Body of pancreas (tissue), 4 donors: ENCODE data around the gene ERVV-1. TPM values are rescaled to one million over a fixed set of nuclear protein-coding genes. Genes with fewer than 3 reads are reported as not detected.
"Not testable (repeated sequence)": the region's sequence is repeated elsewhere in the genome, so short reads cannot be mapped to it uniquely, and the experiment has no call there.

Source experiments
- ATAC-seq: fragments of 150-250 bp; one replicate; pipeline ENCODE4 v1.9.1; 2016
- DNase-seq, 4 donors: peaks; one replicate each; pipeline ENCODE4 v3.0.0-alpha.2; 2019
- H3K27ac ChIP-seq, 4 donors: fragments of 200-600 bp; sonication (generic); 1 replicate in 3 of 4; 2 replicates in 1 of 4; pipeline versions ENCODE4 v1.5.1 to v1.6.1; 2016 to 2019; ENCODE audit warnings: mild to moderate bottlenecking in 1 of 4, mixed read lengths in 1 of 4, moderate library complexity in 1 of 4
- H3K27me3 ChIP-seq, 2 donors: fragments of 200-600 bp; sonication (generic); one replicate each; pipeline ENCODE4 v1.6.0; 2016; ENCODE audit warnings: mild to moderate bottlenecking in 1 of 2
- H3K36me3 ChIP-seq, 2 donors: fragments of 200-600 bp; sonication (generic); replicated peaks in 1 of 2; 2 replicates each; pipeline ENCODE4 v1.5.1; 2016; ENCODE audit warnings: low read depth in 2 of 2; ENCODE audit not compliant: insufficient read depth in 1 of 2
- H3K4me1 ChIP-seq: fragments of 200-600 bp; sonication (generic); one replicate; pipeline ENCODE4 v1.6.0; 2016
- H3K4me3 ChIP-seq, 2 donors: fragments of 200-600 bp; sonication (generic); 1 replicate in 1 of 2; 2 replicates in 1 of 2; pipeline ENCODE4 v1.5.1; 2016 to 2019
- H3K9me3 ChIP-seq, 3 donors: fragments of 200-600 bp; sonication (generic); 1 replicate in 2 of 3; 2 replicates in 1 of 3; pipeline ENCODE4 v1.5.1; 2016
- CTCF ChIP-seq, 7 experiments: fragments of 450-650 bp in 4 of 7; fragments of 200-600 bp in 3 of 7; sonication (generic) in 3 of 7; IDR thresholded peaks; one replicate each; pipeline ENCODE4 v1.5.1; 2016 to 2019; ENCODE audit warnings: antibody characterized with exemption in 7 of 7
- POLR2A ChIP-seq, 3 donors: fragments of 450-650 bp; IDR thresholded peaks; one replicate each; pipeline ENCODE4 v1.6.1; 2016; ENCODE audit warnings: antibody characterized with exemption in 3 of 3, mild to moderate bottlenecking in 2 of 3
- WGBS, 2 donors: methylation state at CpG; one replicate each; pipeline ENCODE4 v1.1.5; 2017; 5-methylcytosine and 5-hydroxymethylcytosine counted together
- intact Hi-C: fragments of 100-400 bp; cut with DNase I; formaldehyde crosslinking; loops from one replicate; pipeline ENCODE4 v1.15.1; 2023
- total RNA-seq, 2 donors: library from RNA; depleted of rRNA; stranded (reverse); fragments of >200 nt; gene quantifications; one replicate each; pipeline ENCODE4 v1.1.0, GENCODE V29; 2016

The ERVV-1 gene
- total RNA-seq: not detected

- H3K27me3 ChIP-seq: no peaks in the 10 kb centered on the region
- intact Hi-C loops: no loop called here
- H3K9me3 ChIP-seq: peaks cover 0 to 7% (median 0%) of the 10 kb centered on the region in 3 donors
- ATAC-seq (no peak), DNase-seq (no peak)
- H3K27ac ChIP-seq: no peak within 1 kb of the TSS
- no peak within 1 kb of the TSS for H3K4me3 ChIP-seq
- no peak for TF ChIP-seq CTCF (IDR thresholded peaks at IDR 0.05)
- no peak for TF ChIP-seq POLR2A (IDR thresholded peaks at IDR 0.05)
- WGBS, 2 donors: 82 to 85% methylated on average over 7 of the region's 7 CpGs
- H3K36me3 ChIP-seq: no peaks in the 10 kb centered on the region
- H3K4me1 ChIP-seq: no peaks in the 10 kb centered on the region
These were observed at the start of gene ERVV-1 for GRCh38 chr19:53013621-53014020. Gene ERVV-1 (plus strand): TSS chr19:53013921. CDS start chr19:53014091, 170 bp downstream.

GRCh38 chr19:52967772-52968171 is 45.9 kb upstream of the ERVV-1 start:
- TF ChIP-seq POLR2A (IDR thresholded peaks at IDR 0.05) (no peak), CTCF (IDR thresholded peaks at IDR 0.05) (no peak)
- peaks cover 8% of the 10 kb centered on the region for H3K4me1 ChIP-seq
- no peak overlapping the region for H3K4me3 ChIP-seq
- H3K27me3 ChIP-seq: no peaks in the 10 kb centered on the region
- intact Hi-C loops: no loop called here
- H3K9me3 ChIP-seq: no peaks in the 10 kb centered on the region
- DNase-seq: no peak
- H3K36me3 ChIP-seq: no peaks in the 10 kb centered on the region
- no peak for ATAC-seq
- no peak overlapping the region for H3K27ac ChIP-seq
- 85 to 87% methylated on average over 2 of the region's 2 CpGs for WGBS, 2 donors

- TF ChIP-seq CTCF (IDR thresholded peaks at IDR 0.05) (no peak), POLR2A (IDR thresholded peaks at IDR 0.05) (no peak)
- intact Hi-C loops: no loop called here
- H3K4me3 ChIP-seq: no peak overlapping the region
- H3K36me3 ChIP-seq: no peaks in the 10 kb centered on the region
- H3K27me3 ChIP-seq: no peaks in the 10 kb centered on the region
- DNase-seq (no peak), ATAC-seq (no peak)
- no peaks in the 10 kb centered on the region for H3K4me1 ChIP-seq
- H3K9me3 ChIP-seq: peaks cover 0 to 13% (median 0%) of the 10 kb centered on the region in 3 donors
- H3K27ac ChIP-seq: no peak overlapping the region
- WGBS, 2 donors: 36 to 46% methylated on average over 4 of the region's 4 CpGs
These were observed 32.4 kb upstream of the ERVV-1 start for GRCh38 chr19:52981329-52981728.

GRCh38 chr19:52983167-52983566 is 30.6 kb upstream of the ERVV-1 start:
- H3K4me3 ChIP-seq, DNase-seq, intact Hi-C loops, H3K27ac ChIP-seq, H3K36me3 ChIP-seq, H3K4me1 ChIP-seq, ATAC-seq, H3K27me3 ChIP-seq: not testable (repeated sequence)
- peaks cover 0 to 13% (median 0%) of the 10 kb centered on the region in 3 donors for H3K9me3 ChIP-seq
- WGBS, 2 donors: 72 to 82% methylated on average over 3 of the region's 3 CpGs

GRCh38 chr19:52987221-52987620 is 26.5 kb upstream of the ERVV-1 start:
- Histone ChIP-seq H3K36me3 (no peaks in the 10 kb centered on the region), H3K27ac (no peak overlapping the region), H3K9me3 (peaks cover 0 to 13% (median 0%) of the 10 kb centered on the region in 3 donors), H3K4me3 (no peak overlapping the region), H3K27me3 (no peaks in the 10 kb centered on the region), H3K4me1 (peaks cover 5% of the 10 kb centered on the region)
- intact Hi-C loops: no loop called here
- TF ChIP-seq CTCF (IDR thresholded peaks at IDR 0.05) (no peak), POLR2A (IDR thresholded peaks at IDR 0.05) (no peak)
- WGBS, 2 donors: 78 to 87% methylated on average over 4 of the region's 4 CpGs
- no peak for DNase-seq
- ATAC-seq: no peak
